Neural crest cell (in vitro differentiated cells): ENCODE data around the gene LRMDA. TPM values are rescaled to one million over a fixed set of nuclear protein-coding genes. Genes with fewer than 3 reads are reported as not detected.

Source experiments
- DNase-seq: peaks from one replicate; pipeline ENCODE4 v3.0.0; 2021; ENCODE audit warnings: low read depth, mixed read lengths, low spot score
- H3K27ac Mint-ChIP-seq: one replicate; pipeline ENCODE4 v1.8.0; 2021; ENCODE audit warnings: mild to moderate bottlenecking, mixed read lengths; ENCODE audit not compliant: unreplicated experiment
- H3K27me3 Mint-ChIP-seq: 2 replicates; pipeline ENCODE4 v1.8.0; 2021; ENCODE audit warnings: low read depth, mild to moderate bottlenecking, mixed read lengths
- H3K36me3 Mint-ChIP-seq: 2 replicates; pipeline ENCODE4 v1.8.0; 2021; ENCODE audit warnings: low read depth, mild to moderate bottlenecking, mixed read lengths
- H3K4me1 Mint-ChIP-seq: 2 replicates; pipeline ENCODE4 v1.8.0; 2021; ENCODE audit warnings: mixed read lengths
- H3K4me3 Mint-ChIP-seq: one replicate; pipeline ENCODE4 v1.8.0; 2021; ENCODE audit warnings: mild to moderate bottlenecking, mixed read lengths
- H3K9me3 Mint-ChIP-seq: 2 replicates; pipeline ENCODE4 v1.8.0; 2021; ENCODE audit warnings: mixed read lengths
- CTCF ChIP-seq: fragments of 200-600 bp; sonication (generic); conservative IDR thresholded peaks from 2 replicates; pipeline ENCODE4 v1.5.0; 2021; ENCODE audit warnings: antibody characterized with exemption, mild to moderate bottlenecking
- total RNA-seq: library from RNA; stranded (reverse); gene quantifications from 2 replicates; pipeline ENCODE4 v1.2.1, GENCODE V29; 2021

Gene LRMDA
- total RNA-seq, 1 donor from 2014 or later, result 3.1 TPM

GRCh38 chr10:76281659-76282058 lies 850.2 kb downstream of the LRMDA start:
- Mint-ChIP-seq H3K4me1 (peaks cover 22% of the 10 kb centered on the region), H3K4me3 (no peak overlapping the region), H3K9me3 (peaks cover 11% of the 10 kb centered on the region), H3K27ac (no peak overlapping the region), H3K36me3 (peaks cover 9% of the 10 kb centered on the region), H3K27me3 (no peaks in the 10 kb centered on the region)
- DNase-seq, result no peak
- no peak for TF ChIP-seq CTCF

GRCh38 chr10:76282061-76283025 lies 850.9 kb downstream of the LRMDA start:
- H3K9me3 Mint-ChIP-seq, result peaks cover 11% of the 10 kb centered on the region
- no peak for TF ChIP-seq CTCF
- DNase-seq, result no peak
- peaks cover 7% of the 10 kb centered on the region for H3K36me3 Mint-ChIP-seq
- no peaks in the 10 kb centered on the region for H3K27me3 Mint-ChIP-seq
- H3K4me3 Mint-ChIP-seq, result no peak overlapping the region
- H3K4me1 Mint-ChIP-seq, result peaks cover 28% of the 10 kb centered on the region
- no peak overlapping the region for H3K27ac Mint-ChIP-seq

- no peak for DNase-seq
- peaks cover 28% of the 10 kb centered on the region for H3K4me1 Mint-ChIP-seq
- H3K27ac Mint-ChIP-seq, result no peak overlapping the region
- H3K4me3 Mint-ChIP-seq, result no peak overlapping the region
- peaks cover 11% of the 10 kb centered on the region for H3K9me3 Mint-ChIP-seq
- no peak for TF ChIP-seq CTCF
- H3K36me3 Mint-ChIP-seq, result peaks cover 5% of the 10 kb centered on the region
- H3K27me3 Mint-ChIP-seq, result no peaks in the 10 kb centered on the region
Observed at GRCh38 chr10:76284351-76284750, 852.9 kb downstream of the LRMDA start.

GRCh38 chr10:76285012-76285411 lies 853.6 kb downstream of the LRMDA start:
- H3K4me1 Mint-ChIP-seq, result peaks cover 28% of the 10 kb centered on the region
- H3K4me3 Mint-ChIP-seq, result no peak overlapping the region
- no peak for DNase-seq
- H3K27ac Mint-ChIP-seq, result no peak overlapping the region
- H3K27me3 Mint-ChIP-seq, result no peaks in the 10 kb centered on the region
- H3K36me3 Mint-ChIP-seq, result peaks cover 5% of the 10 kb centered on the region
- H3K9me3 Mint-ChIP-seq, result peaks cover 11% of the 10 kb centered on the region
- TF ChIP-seq CTCF, result no peak

- Mint-ChIP-seq H3K4me1 (peaks cover 28% of the 10 kb centered on the region), H3K27me3 (no peaks in the 10 kb centered on the region), H3K27ac (no peak overlapping the region), H3K4me3 (no peak overlapping the region), H3K36me3 (peaks cover 5% of the 10 kb centered on the region), H3K9me3 (peaks cover 11% of the 10 kb centered on the region)
- no peak for DNase-seq
- TF ChIP-seq CTCF, result no peak
Observed at GRCh38 chr10:76285515-76285914, 854.1 kb downstream of the LRMDA start.
